Endometrial microvascular endothelial cells (primary cell): ENCODE data around the gene ACSL4. TPM values are rescaled to one million over a fixed set of nuclear protein-coding genes. Genes with fewer than 3 reads are reported as not detected.
"Not testable (repeated sequence)": the region's sequence is repeated elsewhere in the genome, so short reads cannot be mapped to it uniquely, and the experiment has no call there.

Experiments used
- in situ Hi-C: cut with HindIII; loops from 2 replicates; pipeline ENCODE4 v1.10.0; 2017; ENCODE audit warnings: low sequenced_read_pairs, low pct_unique_long_range_greater_than_20kb; ENCODE audit errors: inconsistent ontology term
- total RNA-seq: library from RNA; depleted of rRNA; stranded (reverse); fragments of >200 nt; gene quantifications from one replicate; pipeline ENCODE4 v1.2.3, GENCODE V29; 2015; ENCODE audit errors: inconsistent ontology term

ACSL4 gene
- total RNA-seq, 1 donor from 2014 or later: 137 TPM

- in situ Hi-C loops: no loop called here
Observed at GRCh38 chrX:109735202-109735744, 2.2 kb upstream of the ACSL4 start.

- in situ Hi-C loops: no loop called here
Observed at GRCh38 chrX:109733613-109734083, 591 bp upstream of the ACSL4 start.

- in situ Hi-C loops: no loop called here
Observed at GRCh38 chrX:109732017-109732801, 848 bp downstream of the ACSL4 start.

GRCh38 chrX:109728173-109728535 is 4.9 kb downstream of the ACSL4 start:
- in situ Hi-C loops: no loop called here

- in situ Hi-C loops: not testable (repeated sequence)
Observed at GRCh38 chrX:109724971-109725370, 8.1 kb downstream of the ACSL4 start.

GRCh38 chrX:109720947-109721346 is 12.1 kb downstream of the ACSL4 start:
- in situ Hi-C loops: no loop called here

- in situ Hi-C loops: no loop called here
Observed at GRCh38 chrX:109719264-109719663, 13.8 kb downstream of the ACSL4 start.

- in situ Hi-C loops: no loop called here
Observed at GRCh38 chrX:109716431-109717028, 16.5 kb downstream of the ACSL4 start.

DNA sequence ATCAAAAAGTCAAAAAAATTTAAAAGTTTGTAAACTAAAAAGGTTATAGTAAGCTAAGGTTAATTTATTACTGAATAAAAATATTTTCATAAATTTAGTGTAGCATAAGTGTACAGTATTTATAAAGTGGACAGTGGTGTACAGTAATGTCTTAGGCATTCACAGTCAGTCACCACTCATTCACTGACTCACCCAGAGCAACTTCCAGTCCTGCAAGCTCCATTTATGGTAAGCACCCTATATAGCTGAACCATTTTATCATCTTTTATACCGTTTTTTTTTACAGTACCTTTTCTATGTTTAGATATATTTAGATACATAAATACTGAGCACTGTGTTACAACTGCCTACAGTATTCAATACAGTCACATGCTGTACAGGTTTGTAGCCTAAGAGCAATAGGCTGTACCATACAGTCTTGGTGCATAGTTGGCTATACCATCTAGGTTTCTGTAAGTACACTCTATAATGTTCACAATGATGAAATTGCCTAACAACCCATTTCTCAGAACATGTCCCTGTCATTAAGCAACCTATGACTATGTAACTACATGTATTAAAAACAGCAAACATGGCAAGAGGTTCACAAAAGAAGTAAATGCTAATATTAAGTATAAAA is 18.6 kb downstream of the ACSL4 start:
- in situ Hi-C loops: no loop called here

GRCh38 chrX:109710181-109710580 is 22.9 kb downstream of the ACSL4 start:
- in situ Hi-C loops: no loop called here

DNA sequence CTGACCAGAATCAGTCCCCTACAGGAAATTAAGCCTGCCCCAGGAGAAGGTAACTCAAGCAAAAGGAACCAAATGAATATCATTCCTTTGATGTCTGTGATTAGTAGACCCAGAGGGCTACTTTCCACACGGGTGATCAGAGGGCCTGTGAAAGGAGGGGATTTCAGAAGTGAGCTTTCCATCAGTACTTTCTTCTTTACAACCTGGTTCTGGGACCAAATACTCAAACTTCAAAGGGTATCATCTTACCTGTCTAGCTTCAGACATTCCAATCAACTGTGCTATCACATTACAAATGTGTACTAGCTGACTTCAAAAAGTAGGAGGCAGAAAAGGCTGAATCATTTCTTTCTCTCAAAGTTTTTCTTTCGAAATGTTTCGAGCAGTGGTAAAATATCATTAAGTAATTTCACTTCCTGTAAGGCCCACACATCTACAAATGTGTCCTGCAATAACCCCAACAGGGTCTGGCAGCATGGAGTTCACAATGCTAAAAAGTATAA is 23.9 kb downstream of the ACSL4 start:
- in situ Hi-C loops: no loop called here

- in situ Hi-C loops: no loop called here
Observed at GRCh38 chrX:109707720-109708119, 25.3 kb downstream of the ACSL4 start.

GRCh38 chrX:109707319-109707718 is 25.7 kb downstream of the ACSL4 start:
- in situ Hi-C loops: no loop called here

DNA sequence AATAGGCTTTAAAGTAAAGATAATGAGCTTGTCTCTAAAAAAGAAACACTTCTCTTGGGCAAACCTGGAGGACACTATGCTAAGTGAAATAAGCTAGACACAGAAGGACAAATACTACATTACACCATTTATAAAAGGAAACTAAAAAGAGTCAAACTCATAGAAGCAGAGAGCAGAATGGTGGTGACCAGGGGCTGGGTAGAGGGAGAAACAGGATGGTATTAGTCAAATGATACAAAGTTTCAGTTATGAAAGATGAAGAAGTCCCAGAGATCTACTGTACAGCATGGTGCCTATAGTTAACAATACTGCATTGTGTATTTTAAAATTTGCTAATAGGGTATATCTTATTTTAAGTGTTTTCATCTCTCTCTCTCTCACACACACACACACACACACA is 28.5 kb downstream of the ACSL4 start:
- in situ Hi-C loops: no loop called here

GRCh38 chrX:109697855-109698254 is 35.2 kb downstream of the ACSL4 start:
- in situ Hi-C loops: no loop called here

DNA sequence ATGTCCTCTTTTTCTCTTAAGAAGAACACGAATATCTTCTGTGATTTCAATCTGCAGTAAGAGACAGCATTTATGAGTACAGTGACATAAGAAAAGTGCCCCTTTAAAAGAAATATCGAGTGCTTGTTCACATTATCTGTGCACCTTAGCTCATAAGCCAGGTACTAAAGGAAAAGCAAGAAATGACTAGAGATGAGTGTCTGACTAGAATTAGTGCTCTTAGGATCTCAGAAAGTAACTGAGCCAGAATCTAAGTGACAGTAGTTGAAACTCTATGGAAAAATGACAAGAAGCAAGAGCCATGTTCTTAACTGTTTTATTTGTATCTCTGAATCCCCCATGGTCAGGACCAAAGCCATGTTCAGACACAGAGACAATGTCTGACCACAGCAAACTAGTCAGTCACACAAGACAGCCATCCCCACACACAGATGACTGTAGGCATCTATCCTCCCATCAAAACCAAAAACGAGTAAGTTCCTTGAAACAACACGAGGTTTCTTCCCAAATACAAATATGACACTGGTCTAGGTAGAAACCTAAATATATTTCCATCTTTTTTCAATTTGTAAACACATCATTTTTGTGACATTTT is 36.8 kb downstream of the ACSL4 start:
- in situ Hi-C loops: no loop called here

DNA sequence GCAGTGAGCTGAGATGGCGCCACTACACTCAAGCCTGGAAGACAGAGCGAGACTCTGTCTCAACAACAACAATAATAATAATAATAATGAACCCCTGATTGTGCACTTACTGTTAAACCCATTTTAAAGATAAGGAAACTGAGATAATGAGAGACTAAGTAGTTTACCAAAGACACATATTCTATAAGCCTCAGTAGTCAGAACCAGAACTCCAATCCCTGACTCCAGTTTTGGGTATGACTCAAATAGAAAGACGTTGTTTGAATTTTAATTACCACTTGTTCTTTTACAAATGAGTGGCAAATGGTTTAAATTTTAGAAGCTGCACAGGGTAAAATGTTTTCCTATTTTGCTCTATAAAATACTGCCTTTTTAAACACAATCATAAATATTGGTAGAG is 37.4 kb downstream of the ACSL4 start:
- in situ Hi-C loops: no loop called here

DNA sequence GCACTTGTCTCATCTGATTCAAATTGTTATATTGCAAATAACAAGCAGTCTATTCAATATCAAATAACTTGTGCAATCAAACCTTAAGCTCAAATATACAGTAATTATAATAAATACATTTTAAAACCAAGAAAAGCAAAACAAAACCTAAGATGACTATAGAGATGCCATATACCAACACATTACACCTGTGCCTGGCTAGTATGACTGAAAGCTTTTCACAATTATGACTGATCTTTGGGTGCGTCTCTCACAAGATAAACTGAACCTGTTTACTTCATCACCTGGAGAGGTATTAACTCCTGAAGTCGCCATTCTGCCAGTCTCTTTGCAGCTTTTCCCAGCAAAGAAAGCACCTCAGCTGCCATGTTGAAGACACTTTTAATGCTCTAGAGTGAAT is 41.3 kb downstream of the ACSL4 start:
- in situ Hi-C loops: no loop called here

GRCh38 chrX:109691277-109691676 is 41.8 kb downstream of the ACSL4 start:
- in situ Hi-C loops: no loop called here
